HG02763 (cell line): ENCODE measurements around the gene P4HA2.
"Not testable (repeated sequence)": the region's sequence is repeated elsewhere in the genome, so short reads cannot be mapped to it uniquely, and the experiment has no call there.

ENCODE experiments used
- ATAC-seq: cut with Tn5 transposase; IDR thresholded peaks from one replicate; pipeline ENCODE4 v1.9.1; 2021; ENCODE audit warnings: mild to moderate bottlenecking, moderate library complexity; ENCODE audit not compliant: unreplicated experiment

Gene P4HA2

GRCh38 chr5:132162945-132163344 lies 64.7 kb downstream of the P4HA2 start:
- ATAC-seq, result no peak

GRCh38 chr5:132161574-132162326 lies 65.9 kb downstream of the P4HA2 start:
- ATAC-seq, result not testable (repeated sequence)

GRCh38 chr5:132156413-132156812 lies 71.2 kb downstream of the P4HA2 start:
- no peak for ATAC-seq

- no peak for ATAC-seq
Measured at GRCh38 chr5:132150565-132150964, 77.1 kb downstream of the P4HA2 start.

GRCh38 chr5:132147663-132148062 lies 80.0 kb downstream of the P4HA2 start:
- ATAC-seq, result no peak

- ATAC-seq, result not testable (repeated sequence)
Measured at GRCh38 chr5:132145326-132145725, 82.3 kb downstream of the P4HA2 start.

GRCh38 chr5:132143148-132143547 lies 84.5 kb downstream of the P4HA2 start:
- ATAC-seq, result no peak

GRCh38 chr5:132142459-132142858 lies 85.2 kb downstream of the P4HA2 start:
- no peak for ATAC-seq
